Heart right ventricle (tissue), 16 donors: ENCODE measurements around the gene CACNA1A. TPM values are rescaled to one million over a fixed set of nuclear protein-coding genes. Genes with fewer than 3 reads are reported as not detected.

ENCODE experiments used
- ATAC-seq, 8 donors: fragments of 200-7000 bp; cut with Tn5 transposase; one replicate each; pipeline ENCODE4 v1.9.1; 2020; ENCODE audit warnings: mild to moderate bottlenecking in 8 of 8, moderate library complexity in 8 of 8, moderate number of reproducible peaks in 1 of 8
- DNase-seq, 2 donors: peaks; one replicate each; pipeline ENCODE4 v3.0.0-alpha.2; 2020
- H3K27ac ChIP-seq, 10 donors: fragments of 200-600 bp; sonication (generic) in 2 of 10; one replicate each; pipeline versions ENCODE4 v1.5.0 to v1.8.0; 2020 to 2022; ENCODE audit warnings: mild to moderate bottlenecking in 3 of 10
- H3K27me3 ChIP-seq, 7 donors: fragments of 200-600 bp; one replicate each; pipeline ENCODE4 v1.8.0; 2021 to 2022; ENCODE audit warnings: mild to moderate bottlenecking in 2 of 7
- H3K36me3 ChIP-seq, 9 donors: fragments of 200-600 bp; sonication (generic) in 1 of 9; one replicate each; pipeline versions ENCODE4 v1.5.0 to v1.8.0; 2020 to 2022; ENCODE audit warnings: mild to moderate bottlenecking in 2 of 9
- H3K4me1 ChIP-seq, 9 donors: fragments of 200-600 bp; sonication (generic) in 1 of 9; one replicate each; pipeline versions ENCODE4 v1.5.0 to v1.8.0; 2020 to 2022; ENCODE audit warnings: mild to moderate bottlenecking in 4 of 9
- H3K4me3 ChIP-seq, 10 donors: fragments of 200-600 bp; sonication (generic) in 2 of 10; one replicate each; pipeline versions ENCODE4 v1.5.0 to v1.8.0; 2020 to 2022; ENCODE audit warnings: mild to moderate bottlenecking in 7 of 10, moderate library complexity in 2 of 10
- H3K9me3 ChIP-seq, 11 donors: fragments of 200-600 bp in 10 of 11; sonication (generic) in 2 of 11; one replicate each; pipeline versions ENCODE4 v1.5.0 to v1.8.0; 2013 to 2022; ENCODE audit warnings: mild to moderate bottlenecking in 2 of 11, control low read depth in 1 of 11, moderate library complexity in 1 of 11
- CTCF ChIP-seq, 9 donors: fragments of 200-600 bp; sonication (generic) in 2 of 9; IDR thresholded peaks; one replicate each; pipeline versions ENCODE4 v1.5.0 to v1.8.0; 2021 to 2022; ENCODE audit warnings: antibody characterized with exemption in 9 of 9, mild to moderate bottlenecking in 5 of 9, moderate library complexity in 1 of 9
- WGBS, 2 donors: extraction: QIAGEN DNeasy Blood & Tissue Kit; methylation state at CpG; one replicate each; pipeline ENCODE4 v1.1.7; 2013; ENCODE audit warnings: inconsistent platforms in 1 of 2; 5-methylcytosine and 5-hydroxymethylcytosine counted together
- intact Hi-C, 10 donors: fragments of 100-400 bp; cut with DNase I; formaldehyde crosslinking; loops; one replicate each; pipeline versions ENCODE4 v1.11.1 to v1.14.2; 2022
- polyA plus RNA-seq, 2 donors: library from polyadenylated mRNA; stranded (reverse); fragments of 200-250 nt; gene quantifications; one replicate each; pipeline ENCODE4 v1.2.3, GENCODE V29; 2013
- total RNA-seq, 10 donors: library from RNA; stranded (reverse); fragmentation: NEBNext Ultra II Directional in 3 of 10; extraction: Animal tissue kit (Norgen Biotek cat#: 25700) in 3 of 10; gene quantifications; one replicate each; pipeline versions ENCODE4 v1.2.1 to v1.2.4, GENCODE V29; 2021 to 2023
- donor health status: Arrhythmogenic right ventricular cardiomyopathy.
- donor health status: ischemic (EF 13 %, LVEDD 7.1; RV severe dilation, severe dysfunction).
- donor health status: healthy with polysubstance abuse.
- donor health status: DM: no; HTN: yes; CAD: no.
- donor health status: DM: no; HTN: no; CAD: no.
- donor health status: ischemic (EF 25% LVEDD 6.9; RV normal size, moderate dysfunction).
- donor health status: ischemic (EF 25% LVEDD 5.7; RV mildly dilated, moderate dysfunction).
- donor health status: healthy.
- donor health status: DM: yes; HTN: yes; CAD: no.
- donor health status: Ischemic cardiomyopathy.
- donor health status: ischemic (EF 35%, LVEDD 5.7; RV mildly dilated, moderate dysfunction).
- donor health status: nonischemic (EF 11% LVEDD 7.7; RV severe dilation, severe dysfunction).
- donor health status: DM: yes; HTN: yes; CAD: no.
- donor health status: PGD.
- donor health status: ischemic (EF 29% LVEDD 5.4; RV normal size, mild dysfunction).
- donor health status: nonischemic (EF 23%, LVEDD 6.1; RV moderate dilation, normal function).

Gene CACNA1A
- total and polyA plus RNA-seq, 12 donors: 0.21 to 2.3 (median 0.66) TPM

GRCh38 chr19:13493516-13494310 lies 12.6 kb downstream of the CACNA1A start:
- H3K27me3 ChIP-seq: peaks cover 0 to 21% (median 7%) of the 10 kb centered on the region in 7 donors
- intact Hi-C loops: no loop called here
- no peak overlapping the region for H3K4me3 ChIP-seq
- no peak overlapping the region for H3K27ac ChIP-seq
- ATAC-seq (no peak), DNase-seq (no peak)
- peaks cover 0 to 10% (median 0%) of the 10 kb centered on the region in 11 donors for H3K9me3 ChIP-seq
- no peaks in the 10 kb centered on the region for H3K36me3 ChIP-seq
- no peak for TF ChIP-seq CTCF (IDR thresholded peaks at IDR 0.05)
- 77 to 88% methylated on average over 1 of the region's 1 CpG for WGBS, 2 donors
- H3K4me1 ChIP-seq: no peaks in the 10 kb centered on the region

GRCh38 chr19:13492128-13492527 lies 14.2 kb downstream of the CACNA1A start:
- DNase-seq (no peak), ATAC-seq (no peak)
- no peaks in the 10 kb centered on the region for H3K36me3 ChIP-seq
- TF ChIP-seq CTCF (IDR thresholded peaks at IDR 0.05): no peak
- WGBS, 2 donors: 22 to 27% methylated on average over 3 of the region's 3 CpGs
- intact Hi-C loops: no loop called here
- no peak overlapping the region for H3K4me3 ChIP-seq
- peaks cover 0 to 10% (median 0%) of the 10 kb centered on the region in 11 donors for H3K9me3 ChIP-seq
- no peak overlapping the region for H3K27ac ChIP-seq
- H3K4me1 ChIP-seq: no peaks in the 10 kb centered on the region
- peaks cover 0 to 21% (median 7%) of the 10 kb centered on the region in 7 donors for H3K27me3 ChIP-seq

- H3K27ac ChIP-seq: no peak overlapping the region
- H3K27me3 ChIP-seq: peaks cover 0 to 20% (median 7%) of the 10 kb centered on the region in 7 donors
- no peaks in the 10 kb centered on the region for H3K4me1 ChIP-seq
- no peaks in the 10 kb centered on the region for H3K36me3 ChIP-seq
- peaks cover 0 to 8% (median 4%) of the 10 kb centered on the region in 11 donors for H3K9me3 ChIP-seq
- WGBS, 2 donors: 88 to 89% methylated on average over 1 of the region's 1 CpG
- ATAC-seq (no peak), DNase-seq (no peak)
- TF ChIP-seq CTCF (IDR thresholded peaks at IDR 0.05): no peak
- H3K4me3 ChIP-seq: no peak overlapping the region
- intact Hi-C loops: no loop called here
Observed at GRCh38 chr19:13487985-13488384, 18.3 kb downstream of the CACNA1A start.

GRCh38 chr19:13484166-13484565 lies 22.1 kb downstream of the CACNA1A start:
- WGBS, 2 donors: 88 to 89% methylated on average over 1 of the region's 1 CpG
- Histone ChIP-seq H3K27ac (no peak overlapping the region), H3K4me1 (no peaks in the 10 kb centered on the region), H3K27me3 (peaks cover 0 to 16% (median 0%) of the 10 kb centered on the region in 7 donors), H3K9me3 (peaks cover 0 to 9% (median 5%) of the 10 kb centered on the region in 11 donors), H3K36me3 (no peaks in the 10 kb centered on the region), H3K4me3 (no peak overlapping the region)
- DNase-seq (no peak), ATAC-seq (no peak)
- intact Hi-C loops: no loop called here
- no peak for TF ChIP-seq CTCF (IDR thresholded peaks at IDR 0.05)
